22Rv1 (cell line): Measurements from ENCODE around the gene ANKRD6.

ENCODE experiments used
- H3K27ac ChIP-seq: fragments of 450-650 bp; 2 replicates; pipeline ENCODE4 v1.5.1; 2017
- ZFX ChIP-seq: fragments of 450-650 bp; IDR thresholded peaks from 2 replicates; pipeline ENCODE4 v1.6.1; 2017; ENCODE audit warnings: antibody characterized with exemption, borderline replicate concordance
- TF ChIP-seq, protein P1 (sequence below): fragments of 450-650 bp; IDR thresholded peaks from 2 replicates; pipeline ENCODE4 v1.5.1; 2017; ENCODE audit warnings: mild to moderate bottlenecking

ANKRD6 gene

GRCh38 chr6:89454300-89454699 lies 21.3 kb downstream of the ANKRD6 start:
- TF ChIP-seq ZFX, result no peak
- TF ChIP-seq, protein P1, sequence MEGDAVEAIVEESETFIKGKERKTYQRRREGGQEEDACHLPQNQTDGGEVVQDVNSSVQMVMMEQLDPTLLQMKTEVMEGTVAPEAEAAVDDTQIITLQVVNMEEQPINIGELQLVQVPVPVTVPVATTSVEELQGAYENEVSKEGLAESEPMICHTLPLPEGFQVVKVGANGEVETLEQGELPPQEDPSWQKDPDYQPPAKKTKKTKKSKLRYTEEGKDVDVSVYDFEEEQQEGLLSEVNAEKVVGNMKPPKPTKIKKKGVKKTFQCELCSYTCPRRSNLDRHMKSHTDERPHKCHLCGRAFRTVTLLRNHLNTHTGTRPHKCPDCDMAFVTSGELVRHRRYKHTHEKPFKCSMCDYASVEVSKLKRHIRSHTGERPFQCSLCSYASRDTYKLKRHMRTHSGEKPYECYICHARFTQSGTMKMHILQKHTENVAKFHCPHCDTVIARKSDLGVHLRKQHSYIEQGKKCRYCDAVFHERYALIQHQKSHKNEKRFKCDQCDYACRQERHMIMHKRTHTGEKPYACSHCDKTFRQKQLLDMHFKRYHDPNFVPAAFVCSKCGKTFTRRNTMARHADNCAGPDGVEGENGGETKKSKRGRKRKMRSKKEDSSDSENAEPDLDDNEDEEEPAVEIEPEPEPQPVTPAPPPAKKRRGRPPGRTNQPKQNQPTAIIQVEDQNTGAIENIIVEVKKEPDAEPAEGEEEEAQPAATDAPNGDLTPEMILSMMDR, result no peak
- no peak overlapping the region for H3K27ac ChIP-seq

GRCh38 chr6:89458704-89459103 lies 25.8 kb downstream of the ANKRD6 start:
- no peak for TF ChIP-seq ZFX
- TF ChIP-seq, protein P1, result no peak

GRCh38 chr6:89459501-89459900 lies 26.5 kb downstream of the ANKRD6 start:
- TF ChIP-seq, protein P1, result no peak
- TF ChIP-seq ZFX, result no peak
- no peak overlapping the region for H3K27ac ChIP-seq

More at GRCh38 chr6:89458704-89459103, 25.8 kb downstream of the ANKRD6 start:
- no peak overlapping the region for H3K27ac ChIP-seq

DNA sequence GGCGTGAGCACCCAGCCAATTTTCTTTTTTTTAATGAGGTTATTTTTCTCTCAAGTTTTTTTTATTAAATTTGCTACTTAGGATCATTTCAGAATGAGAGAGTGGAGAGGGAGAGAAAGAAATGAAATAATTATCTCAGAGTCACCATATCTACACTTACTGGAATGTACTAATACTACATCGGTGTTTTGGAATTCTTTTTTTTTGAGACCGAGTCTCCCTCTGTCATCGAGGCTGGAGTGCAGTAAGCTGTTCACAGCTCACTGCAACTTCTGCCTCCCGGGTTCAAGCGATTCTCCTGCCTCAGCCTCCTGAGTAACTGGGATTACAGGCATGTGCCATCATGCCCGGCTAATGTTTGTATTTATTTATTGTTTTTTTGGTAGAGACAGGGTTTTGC lies 27.8 kb downstream of the ANKRD6 start:
- TF ChIP-seq ZFX, result no peak
- TF ChIP-seq, protein P1, result no peak
- no peak overlapping the region for H3K27ac ChIP-seq

DNA sequence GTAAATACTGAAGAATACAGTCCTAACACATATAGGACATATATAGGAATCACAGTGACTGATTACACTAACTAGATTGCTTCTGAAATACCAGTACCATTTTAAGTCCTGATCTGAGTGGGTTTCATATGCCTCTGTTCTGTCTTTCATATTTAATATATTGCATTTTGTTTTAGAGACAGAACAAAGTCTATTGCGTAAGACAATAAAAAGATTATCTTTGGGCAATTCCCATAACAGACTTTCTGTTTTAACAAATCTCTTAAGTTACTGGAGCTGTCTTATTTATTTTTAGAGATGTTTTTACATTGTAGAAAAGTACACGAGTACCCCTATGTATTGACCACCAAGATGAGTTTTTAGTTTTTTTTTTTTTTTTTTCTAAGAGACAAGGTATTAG lies 29.6 kb downstream of the ANKRD6 start:
- no peak for TF ChIP-seq ZFX
- TF ChIP-seq, protein P1, result no peak
- no peak overlapping the region for H3K27ac ChIP-seq

- H3K27ac ChIP-seq, result no peak overlapping the region
- TF ChIP-seq, protein P1, result no peak
- no peak for TF ChIP-seq ZFX
Observed at GRCh38 chr6:89464295-89464694, 31.3 kb downstream of the ANKRD6 start.

GRCh38 chr6:89467437-89467836 lies 34.5 kb downstream of the ANKRD6 start:
- TF ChIP-seq ZFX, result no peak
- TF ChIP-seq, protein P1, result no peak
- no peak overlapping the region for H3K27ac ChIP-seq
